ENCODE data around the gene ARHGAP27. TPM values are rescaled to one million over a fixed set of nuclear protein-coding genes. Genes with fewer than 3 reads are reported as not detected.
"Not testable (repeated sequence)": the region's sequence is repeated elsewhere in the genome, so short reads cannot be mapped to it uniquely, and the experiment has no call there.

Gene ARHGAP27
- total RNA-seq, 5 donors from 2014 or later (not counting 1 experiment from before 2014, with no cell fraction given), result 56.4 to 120 (median 113) TPM

DNA sequence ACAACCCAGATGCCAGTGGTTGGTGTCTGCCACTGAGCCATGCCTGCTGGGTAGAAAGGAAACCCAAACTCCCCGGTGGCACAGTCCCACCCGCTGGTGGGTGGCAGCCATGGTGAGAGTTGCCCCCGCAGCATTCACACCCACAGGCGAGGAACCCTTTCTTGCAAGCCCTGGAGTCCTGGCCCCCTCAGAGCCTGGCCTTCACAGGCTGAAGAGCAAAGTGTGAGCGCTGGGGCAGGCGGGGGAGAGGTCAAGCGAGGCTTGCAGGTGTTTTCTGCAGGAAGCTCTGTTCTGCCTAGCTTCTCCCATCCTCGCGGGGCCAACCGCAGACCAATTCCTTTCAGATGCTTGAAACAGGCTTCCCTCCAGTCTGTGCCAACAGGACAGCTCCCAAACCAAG lies 19.0 kb upstream of the ARHGAP27 start:
- H3K27ac ChIP-seq (ENCODE audit: low read length); H3K4me1 Mint-ChIP-seq; H3K9me3 Mint-ChIP-seq; H3K27me3 ChIP-seq (replicated peaks in 1 of 2; ENCODE audit: control insufficient read depth in 2 of 2, extremely low read depth in 1 of 2, insufficient read depth in 2 of 2, low read length in 1 of 2); H3K4me3 Mint-ChIP-seq; DNase-seq; H3K4me3 ChIP-seq (ENCODE audit: control insufficient read depth in 1 of 2, extremely low read depth in 1 of 2, low read length in 1 of 2); H3K27ac Mint-ChIP-seq; CTCF ChIA-PET; H3K27me3 Mint-ChIP-seq; H3K9me3 ChIP-seq: not testable (repeated sequence)
- WGBS (ENCODE audit: insufficient coverage), result 49% methylated on average over 5 of the region's 10 CpGs
- Histone ChIP-seq H3K36me3 (ENCODE audit: control insufficient read depth in 2 of 2, extremely low read depth in 1 of 2, insufficient read depth in 1 of 2, low read length in 1 of 2) (peaks cover 7 to 15% of the 10 kb centered on the region in 2 donors), H3K4me1 (ENCODE audit: control insufficient read depth in 1 of 2, extremely low read depth in 1 of 2, insufficient read depth in 2 of 2, low read length in 2 of 2) (peaks cover 0 to 10% of the 10 kb centered on the region in 2 experiments)
- POLR2A ChIA-PET, result interaction anchor here in 1 of 2 donors (0.6 kb wide), 1 partner anchor 19 kb away, joined by 5 read pairs; no protein-coding TSS in a partner anchor
- peak in 2 of 4 experiments; percentile 36 to 57 for ATAC-seq (replicated peaks in 1 of 4)
- H3K36me3 Mint-ChIP-seq, result peaks cover 20% of the 10 kb centered on the region

GRCh38 chr17:45451131-45451530 lies 18.5 kb upstream of the ARHGAP27 start:
- Histone ChIP-seq H3K36me3 (ENCODE audit: control insufficient read depth in 2 of 2, extremely low read depth in 1 of 2, insufficient read depth in 1 of 2, low read length in 1 of 2) (peaks cover 7 to 10% of the 10 kb centered on the region in 2 donors), H3K9me3 (no peaks in the 10 kb centered on the region), H3K27me3 (replicated peaks in 1 of 2; ENCODE audit: control insufficient read depth in 2 of 2, extremely low read depth in 1 of 2, insufficient read depth in 2 of 2, low read length in 1 of 2) (no peaks in the 10 kb centered on the region), H3K4me1 (ENCODE audit: control insufficient read depth in 1 of 2, extremely low read depth in 1 of 2, insufficient read depth in 2 of 2, low read length in 2 of 2) (peaks cover 3 to 13% of the 10 kb centered on the region in 2 experiments), H3K27ac (ENCODE audit: low read length) (no peak overlapping the region), H3K4me3 (ENCODE audit: control insufficient read depth in 1 of 2, extremely low read depth in 1 of 2, low read length in 1 of 2) (no peak overlapping the region)
- H3K36me3 Mint-ChIP-seq, result peaks cover 15% of the 10 kb centered on the region
- H3K4me1 Mint-ChIP-seq, result peaks cover 0 to 9% (median 4%) of the 10 kb centered on the region in 3 donors
- H3K27ac Mint-ChIP-seq, result no peak overlapping the region
- 86% methylated on average over 5 of the region's 8 CpGs for WGBS (ENCODE audit: insufficient coverage)
- H3K4me3 Mint-ChIP-seq, result no peak overlapping the region
- ChIA-PET CTCF (no interaction called here), POLR2A (interaction anchor here in 1 of 2 donors (0.6 kb wide), 1 partner anchor 19 kb away, joined by 5 read pairs; no protein-coding TSS in a partner anchor)
- ATAC-seq (replicated peaks in 1 of 4), result no peak
- no peaks in the 10 kb centered on the region for H3K9me3 Mint-ChIP-seq
- H3K27me3 Mint-ChIP-seq, result no peaks in the 10 kb centered on the region
- DNase-seq, result no peak

- H3K4me3 ChIP-seq (ENCODE audit: control insufficient read depth in 1 of 2, extremely low read depth in 1 of 2, low read length in 1 of 2); H3K4me3 Mint-ChIP-seq; H3K9me3 Mint-ChIP-seq; H3K27me3 Mint-ChIP-seq; POLR2A ChIA-PET; H3K27me3 ChIP-seq (replicated peaks in 1 of 2; ENCODE audit: control insufficient read depth in 2 of 2, extremely low read depth in 1 of 2, insufficient read depth in 2 of 2, low read length in 1 of 2); CTCF ChIA-PET; H3K9me3 ChIP-seq; DNase-seq; ATAC-seq (replicated peaks in 1 of 4); H3K27ac ChIP-seq (ENCODE audit: low read length); H3K27ac Mint-ChIP-seq: not testable (repeated sequence)
- H3K36me3 ChIP-seq (ENCODE audit: control insufficient read depth in 2 of 2, extremely low read depth in 1 of 2, insufficient read depth in 1 of 2, low read length in 1 of 2), result peaks cover 10 to 14% of the 10 kb centered on the region in 2 donors
- H3K4me1 Mint-ChIP-seq, result peaks cover 5 to 17% (median 9%) of the 10 kb centered on the region in 3 donors
- H3K36me3 Mint-ChIP-seq, result peaks cover 17% of the 10 kb centered on the region
- peaks cover 3 to 18% of the 10 kb centered on the region in 2 experiments for H3K4me1 ChIP-seq (ENCODE audit: control insufficient read depth in 1 of 2, extremely low read depth in 1 of 2, insufficient read depth in 2 of 2, low read length in 2 of 2)
- WGBS (ENCODE audit: insufficient coverage), result 100% methylated on average over 1 of the region's 1 CpG
Measured at GRCh38 chr17:45449708-45450329, 17.1 kb upstream of the ARHGAP27 start.

DNA sequence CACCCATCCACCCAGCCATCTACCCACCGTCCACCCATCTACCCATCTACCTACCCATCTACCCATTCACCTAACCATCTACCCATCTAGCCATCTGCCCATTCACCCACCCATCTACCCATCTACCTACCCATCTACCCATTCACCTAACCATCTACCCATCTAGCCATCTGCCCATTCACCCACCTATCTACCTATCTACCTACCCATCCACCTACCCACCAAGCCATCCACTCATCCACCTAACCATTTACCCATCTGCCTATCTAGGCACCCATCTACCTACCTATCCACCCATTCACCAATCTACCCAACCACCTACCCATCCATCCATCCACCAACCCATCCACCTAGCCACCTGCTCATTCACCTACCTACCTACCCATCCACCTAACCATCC lies 16.6 kb upstream of the ARHGAP27 start:
- ATAC-seq (replicated peaks in 1 of 4); H3K27ac Mint-ChIP-seq; H3K27ac ChIP-seq (ENCODE audit: low read length); H3K9me3 Mint-ChIP-seq; H3K27me3 Mint-ChIP-seq; POLR2A ChIA-PET; H3K9me3 ChIP-seq; H3K4me3 ChIP-seq (ENCODE audit: control insufficient read depth in 1 of 2, extremely low read depth in 1 of 2, low read length in 1 of 2); H3K27me3 ChIP-seq (replicated peaks in 1 of 2; ENCODE audit: control insufficient read depth in 2 of 2, extremely low read depth in 1 of 2, insufficient read depth in 2 of 2, low read length in 1 of 2); H3K4me3 Mint-ChIP-seq; DNase-seq; CTCF ChIA-PET: not testable (repeated sequence)
- H3K4me1 Mint-ChIP-seq, result peaks cover 6 to 18% (median 9%) of the 10 kb centered on the region in 3 donors
- WGBS (ENCODE audit: insufficient coverage), result 94% methylated on average over 1 of the region's 1 CpG
- peaks cover 13% of the 10 kb centered on the region for H3K36me3 Mint-ChIP-seq
- H3K36me3 ChIP-seq (ENCODE audit: control insufficient read depth in 2 of 2, extremely low read depth in 1 of 2, insufficient read depth in 1 of 2, low read length in 1 of 2), result peaks cover 13 to 15% of the 10 kb centered on the region in 2 donors
- H3K4me1 ChIP-seq (ENCODE audit: control insufficient read depth in 1 of 2, extremely low read depth in 1 of 2, insufficient read depth in 2 of 2, low read length in 2 of 2), result peaks cover 3 to 18% of the 10 kb centered on the region in 2 experiments

DNA sequence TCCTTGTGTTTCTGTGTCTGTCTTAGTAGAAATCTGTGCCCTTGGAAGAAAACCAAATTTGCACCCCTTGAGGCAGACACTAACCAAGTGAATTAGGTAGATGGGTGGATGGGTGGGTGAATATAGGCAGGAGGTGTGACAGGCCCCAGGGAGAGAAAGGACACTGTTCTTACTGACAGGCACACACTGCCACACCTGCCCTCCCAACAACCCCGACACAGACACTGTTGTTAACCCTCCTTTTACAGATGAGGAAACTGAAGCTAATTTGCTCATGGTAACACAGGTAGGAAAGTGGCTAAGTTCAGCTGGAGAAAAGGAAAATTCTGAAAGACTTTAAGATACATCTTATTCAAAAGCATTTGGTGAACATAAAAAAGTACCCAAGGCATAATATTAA lies 15.8 kb upstream of the ARHGAP27 start:
- H3K27me3 Mint-ChIP-seq; ATAC-seq (replicated peaks in 1 of 4); H3K9me3 Mint-ChIP-seq; H3K4me3 ChIP-seq (ENCODE audit: control insufficient read depth in 1 of 2, extremely low read depth in 1 of 2, low read length in 1 of 2); H3K27me3 ChIP-seq (replicated peaks in 1 of 2; ENCODE audit: control insufficient read depth in 2 of 2, extremely low read depth in 1 of 2, insufficient read depth in 2 of 2, low read length in 1 of 2); H3K27ac ChIP-seq (ENCODE audit: low read length); DNase-seq; POLR2A ChIA-PET; CTCF ChIA-PET; H3K4me3 Mint-ChIP-seq; H3K9me3 ChIP-seq: not testable (repeated sequence)
- peak overlapping the region in 1 of 2 donors; percentile 28 for H3K27ac Mint-ChIP-seq
- no CpG with 5 or more reads among the region's 1 CpG for WGBS (ENCODE audit: insufficient coverage)
- peaks cover 3 to 18% of the 10 kb centered on the region in 2 experiments for H3K4me1 ChIP-seq (ENCODE audit: control insufficient read depth in 1 of 2, extremely low read depth in 1 of 2, insufficient read depth in 2 of 2, low read length in 2 of 2)
- H3K36me3 ChIP-seq (ENCODE audit: control insufficient read depth in 2 of 2, extremely low read depth in 1 of 2, insufficient read depth in 1 of 2, low read length in 1 of 2), result peaks cover 10 to 15% of the 10 kb centered on the region in 2 donors
- H3K36me3 Mint-ChIP-seq, result peaks cover 12% of the 10 kb centered on the region
- peaks cover 6 to 18% (median 9%) of the 10 kb centered on the region in 3 donors for H3K4me1 Mint-ChIP-seq

- H3K4me3 Mint-ChIP-seq; H3K27me3 ChIP-seq (replicated peaks in 1 of 2; ENCODE audit: control insufficient read depth in 2 of 2, extremely low read depth in 1 of 2, insufficient read depth in 2 of 2, low read length in 1 of 2); ATAC-seq (replicated peaks in 1 of 4); H3K27ac ChIP-seq (ENCODE audit: low read length); H3K27me3 Mint-ChIP-seq; H3K9me3 Mint-ChIP-seq; H3K4me3 ChIP-seq (ENCODE audit: control insufficient read depth in 1 of 2, extremely low read depth in 1 of 2, low read length in 1 of 2); DNase-seq; H3K9me3 ChIP-seq; POLR2A ChIA-PET: not testable (repeated sequence)
- Histone ChIP-seq H3K36me3 (ENCODE audit: control insufficient read depth in 2 of 2, extremely low read depth in 1 of 2, insufficient read depth in 1 of 2, low read length in 1 of 2) (peaks cover 10 to 15% of the 10 kb centered on the region in 2 donors), H3K4me1 (ENCODE audit: control insufficient read depth in 1 of 2, extremely low read depth in 1 of 2, insufficient read depth in 2 of 2, low read length in 2 of 2) (peaks cover 3 to 18% of the 10 kb centered on the region in 2 experiments)
- Mint-ChIP-seq H3K27ac (peak overlapping the region in 1 of 2 donors; percentile 28), H3K4me1 (peaks cover 6 to 18% (median 9%) of the 10 kb centered on the region in 3 donors), H3K36me3 (peaks cover 12% of the 10 kb centered on the region)
- WGBS (ENCODE audit: insufficient coverage), result 100% methylated on average over 1 of the region's 7 CpGs
- CTCF ChIA-PET, result interaction anchor here in 1 of 2 donors (0.7 kb wide), 1 partner anchor 359 kb away, joined by 5 read pairs; no protein-coding TSS in a partner anchor
Measured at GRCh38 chr17:45448066-45448465, 15.4 kb upstream of the ARHGAP27 start.
